ENCODE data around the gene MAPK9.

GRCh38 chr5:180311216-180311615 is 19.3 kb upstream of the MAPK9 start:
- TF ChIP-seq CTCF (conservative IDR thresholded peaks at IDR 0.05) (no peak), ZFX (IDR thresholded peaks at IDR 0.05) (no peak)
